D721Med (cell line): ENCODE measurements around the gene RIMBP2.
"Not testable (repeated sequence)": the region's sequence is repeated elsewhere in the genome, so short reads cannot be mapped to it uniquely, and the experiment has no call there.

Experiments
- DNase-seq: peaks from one replicate; pipeline ENCODE4 v3.0.0; 2011; ENCODE audit warnings: low spot score; ENCODE audit not compliant: insufficient read length
- FAIRE-seq: peaks from 2 replicates; lab custom pipeline; 2011; peaks lifted over from hg19 to GRCh38; lab: Jason Lieb, UNC
- TF ChIP-seq, protein P1 (sequence below): IDR thresholded peaks from 2 replicates; pipeline ENCODE4 v1.5.1; 2012; ENCODE audit warnings: mild to moderate bottlenecking, control low read depth; ENCODE audit not compliant: insufficient read depth; ENCODE audit errors: missing control alignments

The RIMBP2 gene

GRCh38 chr12:130695061-130695460 lies 21.0 kb downstream of the RIMBP2 start:
- DNase-seq (no peak), FAIRE-seq (no peak)
- TF ChIP-seq, protein P1, sequence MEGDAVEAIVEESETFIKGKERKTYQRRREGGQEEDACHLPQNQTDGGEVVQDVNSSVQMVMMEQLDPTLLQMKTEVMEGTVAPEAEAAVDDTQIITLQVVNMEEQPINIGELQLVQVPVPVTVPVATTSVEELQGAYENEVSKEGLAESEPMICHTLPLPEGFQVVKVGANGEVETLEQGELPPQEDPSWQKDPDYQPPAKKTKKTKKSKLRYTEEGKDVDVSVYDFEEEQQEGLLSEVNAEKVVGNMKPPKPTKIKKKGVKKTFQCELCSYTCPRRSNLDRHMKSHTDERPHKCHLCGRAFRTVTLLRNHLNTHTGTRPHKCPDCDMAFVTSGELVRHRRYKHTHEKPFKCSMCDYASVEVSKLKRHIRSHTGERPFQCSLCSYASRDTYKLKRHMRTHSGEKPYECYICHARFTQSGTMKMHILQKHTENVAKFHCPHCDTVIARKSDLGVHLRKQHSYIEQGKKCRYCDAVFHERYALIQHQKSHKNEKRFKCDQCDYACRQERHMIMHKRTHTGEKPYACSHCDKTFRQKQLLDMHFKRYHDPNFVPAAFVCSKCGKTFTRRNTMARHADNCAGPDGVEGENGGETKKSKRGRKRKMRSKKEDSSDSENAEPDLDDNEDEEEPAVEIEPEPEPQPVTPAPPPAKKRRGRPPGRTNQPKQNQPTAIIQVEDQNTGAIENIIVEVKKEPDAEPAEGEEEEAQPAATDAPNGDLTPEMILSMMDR, result no peak

DNA sequence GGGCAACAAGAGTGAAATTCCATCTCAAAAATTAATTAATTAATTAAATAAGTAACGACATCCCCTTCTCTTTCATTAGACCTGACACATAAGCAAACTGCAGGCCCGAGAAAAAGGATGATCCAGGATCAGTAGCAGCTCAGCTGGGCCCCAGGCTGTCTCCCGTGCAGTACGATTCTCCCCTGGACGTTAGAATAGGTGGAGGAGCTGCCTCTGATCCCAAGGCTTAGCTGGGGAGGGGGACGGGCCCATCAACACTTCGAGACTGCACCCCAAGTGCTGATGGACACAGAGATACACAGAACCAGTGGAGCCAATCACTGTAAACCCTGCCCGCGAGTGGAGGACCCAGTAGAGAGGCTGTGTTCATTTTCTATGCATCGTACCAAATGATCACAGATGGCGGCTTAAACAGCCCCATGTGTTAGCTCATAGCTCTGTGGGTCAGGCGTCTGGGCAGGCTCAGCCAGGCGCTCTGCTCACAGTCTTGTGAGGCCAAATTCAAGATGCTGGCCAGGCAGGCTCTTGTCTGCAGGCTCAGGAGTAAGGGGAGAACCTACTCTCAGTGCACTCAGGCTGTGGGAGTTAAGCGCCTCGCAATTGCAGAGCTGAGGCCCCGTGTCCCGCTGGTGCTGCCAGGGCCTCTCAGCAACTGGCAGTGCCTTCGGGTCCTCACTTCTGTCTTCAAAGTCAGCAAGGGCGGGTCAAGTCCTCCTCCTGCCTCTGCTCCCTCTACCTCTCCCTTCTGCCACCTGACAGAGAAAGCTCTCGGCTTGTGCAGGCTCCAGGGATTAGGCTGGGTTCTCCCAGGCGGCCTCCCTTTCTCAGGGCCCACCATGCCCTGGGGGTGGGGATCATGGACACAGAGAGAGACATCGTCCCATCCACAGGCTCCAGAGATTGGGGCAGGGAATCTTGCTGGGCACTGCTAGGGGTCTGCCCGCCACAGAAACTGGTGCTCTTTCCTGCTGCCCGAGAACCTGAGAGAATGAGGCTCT lies 26.4 kb downstream of the RIMBP2 start:
- FAIRE-seq, result no peak
- TF ChIP-seq, protein P1, result no peak
- DNase-seq, result peak; percentile 58

DNA sequence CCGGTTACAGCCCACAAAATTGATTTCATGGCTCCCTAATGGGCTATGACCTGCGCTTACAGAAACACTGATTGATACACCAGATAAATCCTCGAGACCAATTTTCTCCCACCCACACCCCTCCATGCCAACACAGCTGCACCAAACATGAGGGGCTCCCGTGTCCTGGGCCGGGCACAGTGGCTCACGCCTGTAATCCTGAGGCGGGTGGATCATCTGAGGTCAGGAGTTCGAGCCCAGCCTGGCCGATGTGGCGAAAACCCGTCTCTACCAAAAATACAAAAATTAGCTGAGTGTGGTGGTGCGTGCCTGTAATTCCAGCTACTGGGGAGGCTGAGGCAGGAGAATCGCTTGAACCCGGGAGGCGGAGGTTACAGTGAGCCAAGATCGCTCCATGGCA lies 27.1 kb downstream of the RIMBP2 start:
- FAIRE-seq, DNase-seq: not testable (repeated sequence)

- FAIRE-seq (no peak), DNase-seq (no peak)
- TF ChIP-seq, protein P1, result no peak
Observed at GRCh38 chr12:130687796-130688778, 28.0 kb downstream of the RIMBP2 start.

DNA sequence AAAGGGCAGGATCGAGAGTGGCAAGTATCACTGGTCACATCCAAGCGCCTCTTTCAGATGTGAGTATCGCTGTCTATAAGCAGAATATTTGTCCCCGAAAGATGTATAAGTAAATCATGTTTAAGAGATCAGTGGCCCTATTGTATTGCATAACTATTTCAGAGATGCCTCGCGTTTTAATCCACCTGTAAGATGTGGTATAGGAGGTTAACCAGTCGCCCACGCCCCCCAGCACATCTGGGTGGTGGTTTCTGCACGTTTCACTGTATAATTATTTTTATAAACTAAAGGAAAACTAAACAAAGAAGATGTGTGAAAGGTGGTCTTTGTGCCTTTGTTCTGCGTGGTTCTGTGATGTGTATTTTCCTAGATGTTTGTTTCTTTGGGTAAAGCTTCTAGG lies 28.9 kb downstream of the RIMBP2 start:
- TF ChIP-seq, protein P1, result no peak
- DNase-seq, result no peak
- no peak for FAIRE-seq

DNA sequence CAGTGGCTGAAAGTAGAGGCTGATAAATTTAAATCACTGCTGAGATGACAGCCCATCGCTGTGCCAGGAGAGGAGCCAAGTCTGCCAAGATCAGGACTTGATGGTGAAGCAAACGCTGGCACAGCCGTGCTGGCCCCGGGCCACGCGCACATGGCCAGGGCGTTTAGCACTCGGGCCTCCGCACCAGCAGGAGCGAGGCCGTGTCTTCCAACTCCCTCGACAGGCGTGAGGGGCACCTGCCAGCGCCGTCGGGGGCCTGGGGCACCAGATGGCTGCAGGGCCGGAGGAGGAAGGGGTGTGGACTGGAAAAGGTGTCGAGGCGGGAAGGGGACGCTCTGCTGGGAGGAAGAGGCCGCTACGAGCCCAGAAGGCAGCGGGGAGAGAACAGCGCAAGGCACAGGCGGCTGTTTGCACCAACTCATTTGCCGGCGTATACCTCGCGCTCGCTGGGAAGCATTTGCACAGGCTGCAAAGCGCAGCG lies 29.5 kb downstream of the RIMBP2 start:
- TF ChIP-seq, protein P1, result no peak
- no peak for DNase-seq
- no peak for FAIRE-seq

DNA sequence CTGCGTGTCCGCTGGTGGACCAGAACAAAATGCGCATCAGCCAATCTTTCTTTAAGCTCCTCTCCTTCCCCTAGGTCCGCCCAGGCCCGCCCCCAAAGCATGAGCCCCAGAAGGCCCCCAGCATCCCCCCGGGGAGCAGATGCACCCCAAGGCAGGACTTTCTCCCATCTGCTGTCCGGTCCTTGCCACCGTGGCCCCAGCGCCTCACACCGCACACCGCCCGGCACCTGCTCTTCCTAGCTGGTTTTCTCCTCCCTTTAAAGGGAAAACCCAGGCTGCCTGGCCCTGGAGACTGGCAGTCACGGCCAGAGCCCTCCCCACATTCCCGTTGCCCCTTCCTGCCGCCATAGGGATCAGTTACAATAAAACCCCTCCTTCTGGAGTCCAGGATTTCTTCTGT lies 30.2 kb downstream of the RIMBP2 start:
- no peak for DNase-seq
- TF ChIP-seq, protein P1, result no peak
- no peak for FAIRE-seq
